HCT116 (cell line): ENCODE data around the gene DYNC1I1. TPM values are rescaled to one million over a fixed set of nuclear protein-coding genes. Genes with fewer than 3 reads are reported as not detected.

Experiments
- ATAC-seq: fragments of 200-7000 bp; cut with Tn5 transposase; 2 replicates; pipeline ENCODE4 v1.9.1; 2020; ENCODE audit warnings: mild to moderate bottlenecking, moderate library complexity
- BruUV-seq: library from RNA; stranded (reverse); fragments of 400-500 nt; replicated peaks from 2 replicates; lab custom pipeline; 2021; lab: Mats Ljungman, UMichigan
- CTCF ChIA-PET: fragments of 300-600 bp; sonication (Branson Sonifier 250); formaldehyde crosslinking; loops from one replicate; lab custom pipeline; 2021; ENCODE audit warnings: antibody characterized with exemption; lab: Charles Lee
- POLR2A ChIA-PET: fragments of 300-600, 350-600 bp; sonication (Branson Sonifier 250); formaldehyde crosslinking; loops from one replicate; lab custom pipeline; 2021; ENCODE audit warnings: antibody characterized with exemption; lab: Charles Lee
- RAD21 ChIA-PET, 2 experiments: fragments of 300-600 bp; sonication (Branson Sonifier 250); formaldehyde crosslinking; loops; one replicate each; lab custom pipeline; 2023; ENCODE audit warnings: low total read pairs in 2 of 2; ENCODE audit not compliant: uncharacterized antibody in 2 of 2, unreplicated experiment in 2 of 2, low non-redundant PET in 1 of 2; lab: Charles Lee
- DNase-seq: peaks from one replicate; pipeline ENCODE4 v3.0.0-alpha.2; 2010; ENCODE audit warnings: low read depth, low spot score
- H2AFZ ChIP-seq: fragments of 200-600 bp; shearing (Covaris generic), sonication (generic); 2 replicates; pipeline ENCODE4 v1.6.1; 2017; ENCODE audit warnings: low read depth, mixed run types, mixed read lengths, antibody characterized with exemption, low read length; ENCODE audit not compliant: poor library complexity, severe bottlenecking
- H3K27ac ChIP-seq: 2 replicates; pipeline ENCODE4 v1.5.1; 2012; ENCODE audit warnings: low read depth, low read length
- H3K27me3 ChIP-seq: fragments of 200-600 bp; sonication (generic); 2 replicates; pipeline ENCODE4 v1.6.1; 2016; ENCODE audit warnings: mixed run types, low read length, mixed read lengths; ENCODE audit not compliant: insufficient read depth
- H3K36me3 ChIP-seq, 2 experiments: fragments of 200-500 bp in 1 of 2; fragments of 200-600 bp in 1 of 2; sonication (Bioruptor generic) in 1 of 2; sonication (generic) in 1 of 2; 2 replicates each; pipeline versions ENCODE4 v1.5.1 to v1.6.1; 2014 to 2016; ENCODE audit warnings: low read length in 2 of 2, inconsistent platforms in 1 of 2, mixed read lengths in 1 of 2, mixed run types in 1 of 2; ENCODE audit not compliant: insufficient read depth in 2 of 2, control insufficient read depth in 1 of 2
- H3K4me1 ChIP-seq, 2 experiments: fragments of 200-600 bp in 1 of 2; sonication (generic) in 1 of 2; 2 replicates each; pipeline versions ENCODE4 v1.5.1 to v1.6.1; 2012 to 2017; ENCODE audit warnings: low read length in 2 of 2, inconsistent platforms in 1 of 2, mild to moderate bottlenecking in 1 of 2, mixed read lengths in 1 of 2, mixed run types in 1 of 2, moderate library complexity in 1 of 2; ENCODE audit not compliant: insufficient read depth in 2 of 2, control insufficient read depth in 1 of 2
- H3K4me2 ChIP-seq: fragments of 200-600 bp; sonication (generic); 2 replicates; pipeline ENCODE4 v1.6.1; 2017; ENCODE audit warnings: mixed run types, low read length, mixed read lengths
- H3K4me3 ChIP-seq, 2 experiments: fragments of 200-600 bp in 1 of 2; sonication (generic) in 1 of 2; replicated peaks in 1 of 2; 2 replicates each; pipeline ENCODE4 v1.5.1; 2011 to 2016; ENCODE audit warnings: low read length in 2 of 2, control low read depth in 1 of 2, low read depth in 1 of 2, mild to moderate bottlenecking in 1 of 2, mixed read lengths in 1 of 2, mixed run types in 1 of 2
- H3K79me2 ChIP-seq: fragments of 200-600 bp; sonication (generic); 2 replicates; pipeline ENCODE4 v1.6.1; 2017; ENCODE audit warnings: mild to moderate bottlenecking, mixed run types, low read length, moderate library complexity, mixed read lengths; ENCODE audit not compliant: insufficient read depth
- H3K9ac ChIP-seq: fragments of 200-600 bp; sonication (generic); 2 replicates; pipeline ENCODE4 v1.6.1; 2016; ENCODE audit warnings: low read length, mixed read lengths
- H3K9me2 ChIP-seq: fragments of 200-600 bp; sonication (generic), shearing (Covaris generic); 2 replicates; pipeline ENCODE4 v1.6.1; 2017; ENCODE audit warnings: mixed run types, mild to moderate bottlenecking, moderate library complexity; ENCODE audit not compliant: insufficient read depth
- H3K9me3 ChIP-seq, 2 experiments: fragments of 200-500 bp in 1 of 2; fragments of 200-600 bp in 1 of 2; sonication (Bioruptor generic) in 1 of 2; sonication (generic) in 1 of 2; 2 replicates each; pipeline ENCODE4 v1.6.1; 2014 to 2017; ENCODE audit warnings: low read length in 2 of 2, mixed read lengths in 2 of 2, inconsistent platforms in 1 of 2, low read depth in 1 of 2, mild to moderate bottlenecking in 1 of 2, mixed run types in 1 of 2, moderate library complexity in 1 of 2; ENCODE audit not compliant: control insufficient read depth in 1 of 2, insufficient read depth in 1 of 2
- H4K20me1 ChIP-seq: fragments of 200-600 bp; sonication (generic), shearing (Covaris generic); 2 replicates; pipeline ENCODE4 v1.6.1; 2017; ENCODE audit warnings: mixed run types, mild to moderate bottlenecking, moderate library complexity; ENCODE audit not compliant: insufficient read depth
- CBX3 ChIP-seq: IDR thresholded peaks from 2 replicates; pipeline ENCODE4 v1.6.1; 2012; ENCODE audit warnings: low read depth
- CEBPB ChIP-seq: IDR thresholded peaks from 2 replicates; pipeline ENCODE4 v1.6.1; 2012; ENCODE audit warnings: low read depth
- EZH2 ChIP-seq: fragments of 200-600 bp; sonication (generic); IDR thresholded peaks from 2 replicates; pipeline ENCODE4 v1.6.1; 2017; ENCODE audit warnings: antibody characterized with exemption, mixed run types
- EZH2phosphoT487 ChIP-seq: fragments of 200-600 bp; IDR thresholded peaks from 2 replicates; pipeline ENCODE4 v1.6.1; 2018; ENCODE audit warnings: antibody characterized with exemption, borderline replicate concordance
- MAX ChIP-seq: IDR thresholded peaks from 2 replicates; pipeline ENCODE4 v1.6.1; 2012
- POLR2A ChIP-seq: IDR thresholded peaks from 2 replicates; pipeline ENCODE4 v1.7.0; 2011; ENCODE audit warnings: borderline replicate concordance; ENCODE audit not compliant: insufficient read depth, insufficient read length; ENCODE audit errors: extremely low read depth
- POLR2AphosphoS5 ChIP-seq: IDR thresholded peaks from 2 replicates; pipeline ENCODE4 v1.6.1; 2011; ENCODE audit warnings: mild to moderate bottlenecking, low read depth, low read length, moderate library complexity
- RAD21 ChIP-seq: IDR thresholded peaks from 2 replicates; pipeline ENCODE4 v1.6.1; 2012; ENCODE audit warnings: low read depth, mild to moderate bottlenecking
- SIN3A ChIP-seq: IDR thresholded peaks from 2 replicates; pipeline ENCODE4 v1.6.1; 2012; ENCODE audit warnings: low read depth
- SP1 ChIP-seq: IDR thresholded peaks from 2 replicates; pipeline ENCODE4 v1.6.1; 2012; ENCODE audit warnings: low read depth
- SRF ChIP-seq: IDR thresholded peaks from 2 replicates; pipeline ENCODE4 v1.6.1; 2012; ENCODE audit warnings: low read depth
- YY1 ChIP-seq: IDR thresholded peaks from 2 replicates; pipeline ENCODE4 v1.6.1; 2011; ENCODE audit warnings: low read length, low read depth, moderate library complexity, mild to moderate bottlenecking; ENCODE audit not compliant: insufficient replicate concordance; ENCODE audit errors: extremely low read depth
- ZFX ChIP-seq: fragments of 450-650 bp; IDR thresholded peaks from 2 replicates; pipeline ENCODE4 v1.6.1; 2017
- ZNF274 ChIP-seq: fragments of 200-500 bp; sonication (Bioruptor generic); IDR thresholded peaks from 2 replicates; pipeline ENCODE4 v1.6.1; 2014; ENCODE audit warnings: mild to moderate bottlenecking, low read depth, low read length, inconsistent platforms
- intact Hi-C: fragments of 100-400 bp; cut with micrococcal nuclease; formaldehyde crosslinking; loops from 2 replicates; pipeline ENCODE4 v1.10.0; 2022
- total RNA-seq: library from RNA; stranded (reverse); gene quantifications from one replicate; pipeline ENCODE4 v1.2.1, GENCODE V29; 2021; ENCODE audit not compliant: unreplicated experiment
- TF ChIP-seq, protein P1 (sequence below), 3 experiments: fragments of 200-600 bp in 1 of 3; sonication (generic) in 1 of 3; IDR thresholded peaks in 2 of 3; conservative IDR thresholded peaks in 1 of 3; 2 replicates each; pipeline ENCODE4 v1.5.1; 2012 to 2017; ENCODE audit warnings: low read depth in 2 of 3, low read length in 2 of 3, antibody characterized with exemption in 1 of 3, borderline replicate concordance in 1 of 3, control low read depth in 1 of 3, mild to moderate bottlenecking in 1 of 3, mixed read lengths in 1 of 3, mixed run types in 1 of 3, moderate library complexity in 1 of 3; ENCODE audit not compliant: insufficient read depth in 1 of 3

DYNC1I1 gene
- total RNA-seq, 1 experiment from 2014 or later: not detected

GRCh38 chr7:95874129-95874528 lies 101.8 kb downstream of the DYNC1I1 start:
- CTCF ChIA-PET: interaction anchor here (0.9 to 1.4 kb wide), 3 partner anchors 79 to 151 kb away, joined by 3 to 4 read pairs (median 3); no protein-coding TSS in a partner anchor
- POLR2A ChIA-PET: no interaction called here

More at GRCh38 chr7:95874129-95874528, 101.8 kb downstream of the DYNC1I1 start:
- Histone ChIP-seq H3K79me2 (no peaks in the 10 kb centered on the region), H4K20me1 (no peaks in the 10 kb centered on the region), H2AFZ (no peak overlapping the region), H3K4me2 (no peak overlapping the region), H3K9ac (no peak overlapping the region), H3K9me2 (no peaks in the 10 kb centered on the region), H3K27ac (no peak overlapping the region), H3K4me1 (no peaks in the 10 kb centered on the region), H3K4me3 (no peak overlapping the region), H3K27me3 (peaks cover 5% of the 10 kb centered on the region; the same call in 1 of the 2 replicates), H3K9me3 (no peaks in the 10 kb centered on the region), H3K36me3 (no peaks in the 10 kb centered on the region)
- DNase-seq (no peak), ATAC-seq (no peak)
- no peak for TF ChIP-seq CBX3
- TF ChIP-seq, protein P1, sequence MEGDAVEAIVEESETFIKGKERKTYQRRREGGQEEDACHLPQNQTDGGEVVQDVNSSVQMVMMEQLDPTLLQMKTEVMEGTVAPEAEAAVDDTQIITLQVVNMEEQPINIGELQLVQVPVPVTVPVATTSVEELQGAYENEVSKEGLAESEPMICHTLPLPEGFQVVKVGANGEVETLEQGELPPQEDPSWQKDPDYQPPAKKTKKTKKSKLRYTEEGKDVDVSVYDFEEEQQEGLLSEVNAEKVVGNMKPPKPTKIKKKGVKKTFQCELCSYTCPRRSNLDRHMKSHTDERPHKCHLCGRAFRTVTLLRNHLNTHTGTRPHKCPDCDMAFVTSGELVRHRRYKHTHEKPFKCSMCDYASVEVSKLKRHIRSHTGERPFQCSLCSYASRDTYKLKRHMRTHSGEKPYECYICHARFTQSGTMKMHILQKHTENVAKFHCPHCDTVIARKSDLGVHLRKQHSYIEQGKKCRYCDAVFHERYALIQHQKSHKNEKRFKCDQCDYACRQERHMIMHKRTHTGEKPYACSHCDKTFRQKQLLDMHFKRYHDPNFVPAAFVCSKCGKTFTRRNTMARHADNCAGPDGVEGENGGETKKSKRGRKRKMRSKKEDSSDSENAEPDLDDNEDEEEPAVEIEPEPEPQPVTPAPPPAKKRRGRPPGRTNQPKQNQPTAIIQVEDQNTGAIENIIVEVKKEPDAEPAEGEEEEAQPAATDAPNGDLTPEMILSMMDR (IDR thresholded peaks at IDR 0.05 in 2 of 3, conservative IDR thresholded peaks at IDR 0.05 in 1 of 3; ENCODE audit: borderline replicate concordance in 1 of 3, insufficient read depth in 1 of 3, low read depth in 2 of 3, low read length in 2 of 3): no peak
- no peak for TF ChIP-seq EZH2phosphoT487
- TF ChIP-seq SIN3A: no peak
- no peak for TF ChIP-seq RAD21
- TF ChIP-seq POLR2A: no peak
- no peak for TF ChIP-seq YY1
- no peak for TF ChIP-seq MAX
- TF ChIP-seq ZFX: no peak
- no peak for TF ChIP-seq CEBPB
- TF ChIP-seq SRF: no peak
- no peak for TF ChIP-seq SP1
- no peak for TF ChIP-seq ZNF274
- TF ChIP-seq POLR2AphosphoS5: no peak
- no peak for TF ChIP-seq EZH2
- RAD21 ChIA-PET: no interaction called here
- intact Hi-C loops: no loop called here
- BruUV-seq: no TSS peak
